Endothelial cell (in vitro differentiated cells): ENCODE measurements around the gene TRHDE. TPM values are rescaled to one million over a fixed set of nuclear protein-coding genes. Genes with fewer than 3 reads are reported as not detected.

Experiments used
- DNase-seq: peaks from one replicate; pipeline ENCODE4 v3.0.0; 2021; ENCODE audit warnings: low spot score
- H3K27ac Mint-ChIP-seq: one replicate; pipeline ENCODE4 v1.8.0; 2021; ENCODE audit warnings: mixed read lengths, inconsistent platforms; ENCODE audit not compliant: unreplicated experiment
- H3K27me3 Mint-ChIP-seq: one replicate; pipeline ENCODE4 v1.8.0; 2021; ENCODE audit warnings: mild to moderate bottlenecking, moderate library complexity, mixed read lengths, inconsistent platforms; ENCODE audit not compliant: unreplicated experiment
- H3K36me3 Mint-ChIP-seq: one replicate; pipeline ENCODE4 v1.8.0; 2021; ENCODE audit warnings: mild to moderate bottlenecking, low read depth, mixed read lengths, inconsistent platforms; ENCODE audit not compliant: unreplicated experiment
- H3K4me1 Mint-ChIP-seq: one replicate; pipeline ENCODE4 v1.8.0; 2021; ENCODE audit warnings: mild to moderate bottlenecking, mixed read lengths, inconsistent platforms; ENCODE audit not compliant: unreplicated experiment
- H3K4me3 Mint-ChIP-seq: one replicate; pipeline ENCODE4 v1.8.0; 2021; ENCODE audit warnings: mild to moderate bottlenecking, mixed read lengths, inconsistent platforms; ENCODE audit not compliant: unreplicated experiment
- H3K9me3 Mint-ChIP-seq: one replicate; pipeline ENCODE4 v1.8.0; 2021; ENCODE audit warnings: mixed read lengths, inconsistent platforms; ENCODE audit not compliant: unreplicated experiment
- CTCF ChIP-seq: fragments of 200-600 bp; sonication (generic); IDR thresholded peaks from one replicate; pipeline ENCODE4 v1.5.0; 2021; ENCODE audit warnings: antibody characterized with exemption; ENCODE audit not compliant: unreplicated experiment
- total RNA-seq: library from RNA; stranded (reverse); fragmentation: NEBNext Ultra II Directional; extraction: Animal tissue kit (Norgen Biotek cat#: 25700); gene quantifications from one replicate; pipeline ENCODE4 v1.2.1, GENCODE V29; 2021; ENCODE audit not compliant: unreplicated experiment

Gene TRHDE
- total RNA-seq, 1 donor from 2014 or later: 0.54 TPM

DNA sequence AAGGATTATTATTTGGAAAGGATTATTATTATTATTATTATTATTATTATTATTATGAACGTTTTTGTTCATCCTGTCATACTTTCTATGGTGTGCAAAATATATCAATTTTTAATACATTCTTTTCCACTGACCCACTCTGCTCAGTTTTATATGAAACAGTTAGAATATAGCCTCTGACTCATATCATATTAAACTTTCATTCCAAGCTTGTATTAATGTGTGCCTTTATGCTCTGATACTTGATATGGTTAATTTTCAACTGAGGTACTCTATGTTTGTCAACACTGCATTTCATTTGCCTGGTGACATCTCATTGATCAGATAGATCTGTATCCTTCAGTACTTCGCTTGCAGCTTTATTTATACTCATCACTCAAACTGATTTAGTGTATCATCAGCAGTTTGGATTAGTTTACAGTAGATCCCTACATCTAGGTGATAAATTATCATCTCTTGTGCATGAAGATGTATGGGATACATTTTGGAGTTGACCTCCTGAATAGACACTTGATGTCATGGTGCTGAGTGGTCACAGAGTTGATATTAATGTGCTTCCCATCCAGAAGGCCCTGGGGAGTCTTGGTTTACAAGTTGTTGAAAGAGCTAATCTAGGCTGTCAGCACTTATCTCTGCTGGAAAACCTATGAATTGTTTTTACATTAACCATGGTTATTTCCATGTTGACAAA lies 271.8 kb downstream of the TRHDE start:
- no peak overlapping the region for H3K4me3 Mint-ChIP-seq
- no peaks in the 10 kb centered on the region for H3K4me1 Mint-ChIP-seq
- no peak for TF ChIP-seq CTCF
- no peak for DNase-seq
- no peaks in the 10 kb centered on the region for H3K27me3 Mint-ChIP-seq
- no peak overlapping the region for H3K27ac Mint-ChIP-seq
- no peaks in the 10 kb centered on the region for H3K9me3 Mint-ChIP-seq
- no peaks in the 10 kb centered on the region for H3K36me3 Mint-ChIP-seq

GRCh38 chr12:72546106-72546505 lies 273.9 kb downstream of the TRHDE start:
- no peaks in the 10 kb centered on the region for H3K9me3 Mint-ChIP-seq
- no peaks in the 10 kb centered on the region for H3K27me3 Mint-ChIP-seq
- TF ChIP-seq CTCF: no peak
- H3K4me3 Mint-ChIP-seq: no peak overlapping the region
- DNase-seq: no peak
- H3K27ac Mint-ChIP-seq: no peak overlapping the region
- H3K4me1 Mint-ChIP-seq: no peaks in the 10 kb centered on the region
- H3K36me3 Mint-ChIP-seq: no peaks in the 10 kb centered on the region

DNA sequence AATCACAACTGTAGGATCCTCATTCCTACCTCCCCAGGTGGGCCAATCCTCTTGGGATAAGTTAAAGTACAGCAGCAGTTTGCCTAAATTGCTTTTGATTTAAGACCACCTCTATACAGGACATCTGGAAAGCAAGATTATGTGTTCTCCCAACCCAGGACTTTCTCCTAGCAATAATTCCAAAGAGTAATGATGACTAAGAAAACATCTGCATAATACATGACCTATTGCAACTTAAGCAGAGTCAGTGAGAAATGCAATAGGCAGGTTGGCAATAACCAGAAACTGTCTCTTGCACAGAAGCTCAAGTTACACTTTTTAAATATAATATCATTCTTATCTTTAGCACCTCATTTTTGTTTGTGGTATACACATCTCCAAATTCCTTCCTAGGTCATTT lies 275.4 kb downstream of the TRHDE start:
- DNase-seq: no peak
- no peaks in the 10 kb centered on the region for H3K4me1 Mint-ChIP-seq
- H3K9me3 Mint-ChIP-seq: no peaks in the 10 kb centered on the region
- H3K4me3 Mint-ChIP-seq: no peak overlapping the region
- H3K27me3 Mint-ChIP-seq: no peaks in the 10 kb centered on the region
- no peaks in the 10 kb centered on the region for H3K36me3 Mint-ChIP-seq
- no peak overlapping the region for H3K27ac Mint-ChIP-seq
- TF ChIP-seq CTCF: no peak

- no peak for DNase-seq
- TF ChIP-seq CTCF: no peak
- H3K4me1 Mint-ChIP-seq: no peaks in the 10 kb centered on the region
- H3K36me3 Mint-ChIP-seq: no peaks in the 10 kb centered on the region
- no peaks in the 10 kb centered on the region for H3K27me3 Mint-ChIP-seq
- no peak overlapping the region for H3K4me3 Mint-ChIP-seq
- H3K27ac Mint-ChIP-seq: no peak overlapping the region
- no peaks in the 10 kb centered on the region for H3K9me3 Mint-ChIP-seq
These were observed 277.0 kb downstream of the TRHDE start for GRCh38 chr12:72549184-72549583.

- DNase-seq: no peak
- no peak overlapping the region for H3K4me3 Mint-ChIP-seq
- H3K9me3 Mint-ChIP-seq: no peaks in the 10 kb centered on the region
- H3K4me1 Mint-ChIP-seq: no peaks in the 10 kb centered on the region
- no peaks in the 10 kb centered on the region for H3K27me3 Mint-ChIP-seq
- no peak for TF ChIP-seq CTCF
- H3K27ac Mint-ChIP-seq: no peak overlapping the region
- no peaks in the 10 kb centered on the region for H3K36me3 Mint-ChIP-seq
These were observed 288.0 kb downstream of the TRHDE start for GRCh38 chr12:72560003-72560769.
